ENCODE measurements around the gene IQCH. TPM values are rescaled to one million over a fixed set of nuclear protein-coding genes. Genes with fewer than 3 reads are reported as not detected.
A peak's percentile ranks its signal among the peaks of the same experiment; 100 is the strongest.

IQCH gene
- total RNA-seq, 1 experiment from 2014 or later, result 4.8 TPM

- peak; percentile 85 for DNase-seq (ENCODE audit: low read depth)
Observed at GRCh38 chr15:67300266-67301025, 45.9 kb downstream of the IQCH start.

GRCh38 chr15:67303490-67304363, 49.1 kb downstream of the IQCH start:
- peak; percentile 10 for DNase-seq (ENCODE audit: low read depth)

- no peak for DNase-seq (ENCODE audit: low read depth)
Observed at GRCh38 chr15:67304778-67305177, 50.2 kb downstream of the IQCH start.

- DNase-seq (ENCODE audit: low read depth), result no peak
Observed at GRCh38 chr15:67305506-67305905, 50.9 kb downstream of the IQCH start.

- peak; percentile 50 for DNase-seq (ENCODE audit: low read depth)
Observed at GRCh38 chr15:67307156-67307555, 52.6 kb downstream of the IQCH start.

- no peak for DNase-seq (ENCODE audit: low read depth)
Observed at GRCh38 chr15:67307889-67308597, 53.5 kb downstream of the IQCH start.

GRCh38 chr15:67311731-67312130, 57.1 kb downstream of the IQCH start:
- DNase-seq (ENCODE audit: low read depth), result no peak

GRCh38 chr15:67319961-67320360, 65.4 kb downstream of the IQCH start:
- no peak for DNase-seq (ENCODE audit: low read depth)

GRCh38 chr15:67321352-67321751, 66.8 kb downstream of the IQCH start:
- DNase-seq (ENCODE audit: low read depth), result no peak

GRCh38 chr15:67322481-67322880, 67.9 kb downstream of the IQCH start:
- DNase-seq (ENCODE audit: low read depth), result no peak

- DNase-seq (ENCODE audit: low read depth), result no peak
Observed at GRCh38 chr15:67327312-67327711, 72.7 kb downstream of the IQCH start.

- no peak for DNase-seq (ENCODE audit: low read depth)
Observed at GRCh38 chr15:67327737-67328136, 73.2 kb downstream of the IQCH start.

GRCh38 chr15:67329984-67330733, 75.6 kb downstream of the IQCH start:
- DNase-seq (ENCODE audit: low read depth), result no peak

GRCh38 chr15:67331676-67332075, 77.1 kb downstream of the IQCH start:
- DNase-seq (ENCODE audit: low read depth), result peak; percentile 56

GRCh38 chr15:67335026-67335425, 80.4 kb downstream of the IQCH start:
- DNase-seq (ENCODE audit: low read depth), result no peak

GRCh38 chr15:67335534-67336222, 81.1 kb downstream of the IQCH start:
- no peak for DNase-seq (ENCODE audit: low read depth)

GRCh38 chr15:67340630-67341029, 86.0 kb downstream of the IQCH start:
- DNase-seq (ENCODE audit: low read depth), result no peak

- no peak for DNase-seq (ENCODE audit: low read depth)
Observed at GRCh38 chr15:67341539-67341938, 87.0 kb downstream of the IQCH start.

GRCh38 chr15:67343206-67343605, 88.6 kb downstream of the IQCH start:
- DNase-seq (ENCODE audit: low read depth), result no peak

- DNase-seq (ENCODE audit: low read depth), result peak; percentile 5
Observed at GRCh38 chr15:67349634-67350033, 95.0 kb downstream of the IQCH start.

- DNase-seq (ENCODE audit: low read depth), result no peak
Observed at GRCh38 chr15:67350042-67350441, 95.5 kb downstream of the IQCH start.

All from LHCN-M2 (cell line).